Esophagus muscularis mucosa (tissue), 4 donors: ENCODE data around the gene CDC25B.

Experiments used
- EP300 ChIP-seq: sonication (generic); formaldehyde crosslinking; IDR thresholded peaks from one replicate; pipeline ENCODE4 v1.6.1; 2017; ENCODE audit warnings: antibody characterized with exemption
- POLR2A ChIP-seq: fragments of 450-650 bp; IDR thresholded peaks from one replicate; pipeline ENCODE4 v1.6.1; 2017; ENCODE audit warnings: antibody characterized with exemption, moderate library complexity, mild to moderate bottlenecking, low read depth
- POLR2AphosphoS5 ChIP-seq, 2 donors: sonication (generic); formaldehyde crosslinking; IDR thresholded peaks; one replicate each; pipeline ENCODE4 v1.6.1; 2017; ENCODE audit warnings: antibody characterized with exemption in 2 of 2
- TF ChIP-seq, protein P1 (sequence below), 3 experiments: fragments of 200-600 bp in 2 of 3; fragments of 450-650 bp in 1 of 3; sonication (generic) in 2 of 3; IDR thresholded peaks; one replicate each; pipeline ENCODE4 v1.5.1; 2017 to 2019; ENCODE audit warnings: antibody characterized with exemption in 3 of 3, mild to moderate bottlenecking in 2 of 3, moderate library complexity in 1 of 3

DNA sequence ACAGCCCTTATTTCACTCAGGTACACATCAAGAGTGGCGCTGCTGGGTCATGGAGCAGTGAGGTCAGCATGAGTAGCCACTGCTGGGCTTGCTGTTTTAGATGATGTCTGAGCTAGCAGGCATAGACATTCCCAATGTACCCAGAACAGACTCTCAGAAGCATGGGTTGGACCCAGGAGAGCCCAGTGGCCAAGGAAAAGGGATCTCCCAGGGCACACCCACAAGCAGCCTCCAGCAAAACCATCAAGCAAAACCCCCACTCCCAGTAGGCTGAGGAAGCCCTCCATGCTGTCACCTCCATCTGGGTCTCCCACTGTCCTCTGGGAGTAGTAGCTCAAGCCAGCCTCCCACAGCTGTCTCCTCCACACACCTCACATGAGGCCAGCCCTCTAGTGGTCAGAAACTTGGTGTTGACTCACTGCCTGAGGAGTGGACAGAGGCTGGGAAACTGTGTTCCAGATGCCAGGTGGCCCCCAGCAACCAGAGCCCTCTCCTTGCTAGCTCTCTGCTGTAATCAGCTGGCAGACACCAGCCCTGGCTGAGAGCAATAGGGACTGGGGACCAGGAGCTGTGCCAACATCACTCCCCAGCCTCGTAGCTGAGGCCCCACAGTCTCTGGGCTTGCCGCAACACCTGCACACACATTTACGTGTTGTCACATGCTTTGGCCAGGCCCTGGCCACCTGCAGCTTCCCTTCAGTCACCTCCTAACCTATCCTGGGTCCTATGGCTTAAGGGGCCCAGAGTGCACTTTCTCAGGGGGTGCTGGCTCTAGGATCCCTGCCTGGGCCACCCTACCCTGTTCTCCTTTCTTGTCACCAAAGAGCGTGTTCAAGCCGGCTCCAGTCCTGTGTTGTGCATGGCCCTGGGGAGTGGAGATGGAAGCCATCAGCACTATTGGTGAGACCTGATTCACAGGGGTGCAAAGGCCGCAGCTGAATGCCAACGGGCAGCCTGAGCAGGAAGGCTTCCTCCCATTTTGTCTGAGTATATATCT lies 22.3 kb downstream of the CDC25B start:
- TF ChIP-seq EP300, result no peak
- TF ChIP-seq, protein P1, sequence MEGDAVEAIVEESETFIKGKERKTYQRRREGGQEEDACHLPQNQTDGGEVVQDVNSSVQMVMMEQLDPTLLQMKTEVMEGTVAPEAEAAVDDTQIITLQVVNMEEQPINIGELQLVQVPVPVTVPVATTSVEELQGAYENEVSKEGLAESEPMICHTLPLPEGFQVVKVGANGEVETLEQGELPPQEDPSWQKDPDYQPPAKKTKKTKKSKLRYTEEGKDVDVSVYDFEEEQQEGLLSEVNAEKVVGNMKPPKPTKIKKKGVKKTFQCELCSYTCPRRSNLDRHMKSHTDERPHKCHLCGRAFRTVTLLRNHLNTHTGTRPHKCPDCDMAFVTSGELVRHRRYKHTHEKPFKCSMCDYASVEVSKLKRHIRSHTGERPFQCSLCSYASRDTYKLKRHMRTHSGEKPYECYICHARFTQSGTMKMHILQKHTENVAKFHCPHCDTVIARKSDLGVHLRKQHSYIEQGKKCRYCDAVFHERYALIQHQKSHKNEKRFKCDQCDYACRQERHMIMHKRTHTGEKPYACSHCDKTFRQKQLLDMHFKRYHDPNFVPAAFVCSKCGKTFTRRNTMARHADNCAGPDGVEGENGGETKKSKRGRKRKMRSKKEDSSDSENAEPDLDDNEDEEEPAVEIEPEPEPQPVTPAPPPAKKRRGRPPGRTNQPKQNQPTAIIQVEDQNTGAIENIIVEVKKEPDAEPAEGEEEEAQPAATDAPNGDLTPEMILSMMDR (IDR thresholded peaks at IDR 0.05), result peak; percentile 47 to 65 (median 61)
- no peak for TF ChIP-seq POLR2A
- peak in 1 of 2 donors; percentile 51 for TF ChIP-seq POLR2AphosphoS5 (IDR thresholded peaks at IDR 0.05)
